Measurements from ENCODE around the gene TMEM200B.

- TF ChIP-seq GATA2 (IDR thresholded peaks at IDR 0.05; ENCODE audit: low read depth, low read length) (no peak), GATA3 (IDR thresholded peaks at IDR 0.05; ENCODE audit: low read depth, low read length) (no peak)
Measured at GRCh38 chr1:29119121-29119929, 4.4 kb downstream of the TMEM200B start.

Measured in SH-SY5Y (cell line).